Measurements from ENCODE around the gene COX8C.

DNA sequence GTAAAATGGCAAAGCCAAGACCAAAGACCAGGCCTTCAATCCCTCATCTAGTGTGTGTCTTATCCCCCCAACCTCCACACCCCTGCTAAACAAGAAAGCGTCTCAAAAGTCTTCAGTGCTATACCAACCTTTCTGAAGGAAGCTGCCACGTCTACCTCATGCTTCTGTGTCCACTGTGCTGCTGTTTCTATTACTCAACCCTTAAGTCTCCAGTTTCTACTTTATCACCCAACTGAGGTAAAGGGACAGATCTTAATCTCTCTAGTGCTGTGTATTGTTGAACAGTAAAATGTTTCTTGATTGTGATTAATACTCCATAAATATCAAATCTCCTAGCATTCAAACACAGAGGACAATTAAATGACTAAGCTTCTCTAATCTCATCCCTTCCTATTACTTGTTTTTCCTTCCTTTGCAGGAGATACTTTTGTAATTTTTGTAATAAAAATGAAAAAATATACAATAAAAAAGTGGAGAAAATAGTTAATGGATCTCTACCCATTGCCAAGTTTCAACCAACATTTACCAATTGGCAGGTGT is 37.5 kb upstream of the COX8C start:
- TF ChIP-seq, protein P1, sequence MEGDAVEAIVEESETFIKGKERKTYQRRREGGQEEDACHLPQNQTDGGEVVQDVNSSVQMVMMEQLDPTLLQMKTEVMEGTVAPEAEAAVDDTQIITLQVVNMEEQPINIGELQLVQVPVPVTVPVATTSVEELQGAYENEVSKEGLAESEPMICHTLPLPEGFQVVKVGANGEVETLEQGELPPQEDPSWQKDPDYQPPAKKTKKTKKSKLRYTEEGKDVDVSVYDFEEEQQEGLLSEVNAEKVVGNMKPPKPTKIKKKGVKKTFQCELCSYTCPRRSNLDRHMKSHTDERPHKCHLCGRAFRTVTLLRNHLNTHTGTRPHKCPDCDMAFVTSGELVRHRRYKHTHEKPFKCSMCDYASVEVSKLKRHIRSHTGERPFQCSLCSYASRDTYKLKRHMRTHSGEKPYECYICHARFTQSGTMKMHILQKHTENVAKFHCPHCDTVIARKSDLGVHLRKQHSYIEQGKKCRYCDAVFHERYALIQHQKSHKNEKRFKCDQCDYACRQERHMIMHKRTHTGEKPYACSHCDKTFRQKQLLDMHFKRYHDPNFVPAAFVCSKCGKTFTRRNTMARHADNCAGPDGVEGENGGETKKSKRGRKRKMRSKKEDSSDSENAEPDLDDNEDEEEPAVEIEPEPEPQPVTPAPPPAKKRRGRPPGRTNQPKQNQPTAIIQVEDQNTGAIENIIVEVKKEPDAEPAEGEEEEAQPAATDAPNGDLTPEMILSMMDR (tag by site-specific recombination; IDR thresholded peaks at IDR 0.05) = no peak
- TF ChIP-seq ZNF561 (tag by site-specific recombination; IDR thresholded peaks at IDR 0.05; ENCODE audit: borderline replicate concordance) = no peak
- TF ChIP-seq, protein P2, sequence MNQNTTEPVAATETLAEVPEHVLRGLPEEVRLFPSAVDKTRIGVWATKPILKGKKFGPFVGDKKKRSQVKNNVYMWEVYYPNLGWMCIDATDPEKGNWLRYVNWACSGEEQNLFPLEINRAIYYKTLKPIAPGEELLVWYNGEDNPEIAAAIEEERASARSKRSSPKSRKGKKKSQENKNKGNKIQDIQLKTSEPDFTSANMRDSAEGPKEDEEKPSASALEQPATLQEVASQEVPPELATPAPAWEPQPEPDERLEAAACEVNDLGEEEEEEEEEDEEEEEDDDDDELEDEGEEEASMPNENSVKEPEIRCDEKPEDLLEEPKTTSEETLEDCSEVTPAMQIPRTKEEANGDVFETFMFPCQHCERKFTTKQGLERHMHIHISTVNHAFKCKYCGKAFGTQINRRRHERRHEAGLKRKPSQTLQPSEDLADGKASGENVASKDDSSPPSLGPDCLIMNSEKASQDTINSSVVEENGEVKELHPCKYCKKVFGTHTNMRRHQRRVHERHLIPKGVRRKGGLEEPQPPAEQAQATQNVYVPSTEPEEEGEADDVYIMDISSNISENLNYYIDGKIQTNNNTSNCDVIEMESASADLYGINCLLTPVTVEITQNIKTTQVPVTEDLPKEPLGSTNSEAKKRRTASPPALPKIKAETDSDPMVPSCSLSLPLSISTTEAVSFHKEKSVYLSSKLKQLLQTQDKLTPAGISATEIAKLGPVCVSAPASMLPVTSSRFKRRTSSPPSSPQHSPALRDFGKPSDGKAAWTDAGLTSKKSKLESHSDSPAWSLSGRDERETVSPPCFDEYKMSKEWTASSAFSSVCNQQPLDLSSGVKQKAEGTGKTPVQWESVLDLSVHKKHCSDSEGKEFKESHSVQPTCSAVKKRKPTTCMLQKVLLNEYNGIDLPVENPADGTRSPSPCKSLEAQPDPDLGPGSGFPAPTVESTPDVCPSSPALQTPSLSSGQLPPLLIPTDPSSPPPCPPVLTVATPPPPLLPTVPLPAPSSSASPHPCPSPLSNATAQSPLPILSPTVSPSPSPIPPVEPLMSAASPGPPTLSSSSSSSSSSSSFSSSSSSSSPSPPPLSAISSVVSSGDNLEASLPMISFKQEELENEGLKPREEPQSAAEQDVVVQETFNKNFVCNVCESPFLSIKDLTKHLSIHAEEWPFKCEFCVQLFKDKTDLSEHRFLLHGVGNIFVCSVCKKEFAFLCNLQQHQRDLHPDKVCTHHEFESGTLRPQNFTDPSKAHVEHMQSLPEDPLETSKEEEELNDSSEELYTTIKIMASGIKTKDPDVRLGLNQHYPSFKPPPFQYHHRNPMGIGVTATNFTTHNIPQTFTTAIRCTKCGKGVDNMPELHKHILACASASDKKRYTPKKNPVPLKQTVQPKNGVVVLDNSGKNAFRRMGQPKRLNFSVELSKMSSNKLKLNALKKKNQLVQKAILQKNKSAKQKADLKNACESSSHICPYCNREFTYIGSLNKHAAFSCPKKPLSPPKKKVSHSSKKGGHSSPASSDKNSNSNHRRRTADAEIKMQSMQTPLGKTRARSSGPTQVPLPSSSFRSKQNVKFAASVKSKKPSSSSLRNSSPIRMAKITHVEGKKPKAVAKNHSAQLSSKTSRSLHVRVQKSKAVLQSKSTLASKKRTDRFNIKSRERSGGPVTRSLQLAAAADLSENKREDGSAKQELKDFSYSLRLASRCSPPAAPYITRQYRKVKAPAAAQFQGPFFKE (tag by site-specific recombination; IDR thresholded peaks at IDR 0.05; ENCODE audit: borderline replicate concordance) = no peak
- TF ChIP-seq, protein P3, sequence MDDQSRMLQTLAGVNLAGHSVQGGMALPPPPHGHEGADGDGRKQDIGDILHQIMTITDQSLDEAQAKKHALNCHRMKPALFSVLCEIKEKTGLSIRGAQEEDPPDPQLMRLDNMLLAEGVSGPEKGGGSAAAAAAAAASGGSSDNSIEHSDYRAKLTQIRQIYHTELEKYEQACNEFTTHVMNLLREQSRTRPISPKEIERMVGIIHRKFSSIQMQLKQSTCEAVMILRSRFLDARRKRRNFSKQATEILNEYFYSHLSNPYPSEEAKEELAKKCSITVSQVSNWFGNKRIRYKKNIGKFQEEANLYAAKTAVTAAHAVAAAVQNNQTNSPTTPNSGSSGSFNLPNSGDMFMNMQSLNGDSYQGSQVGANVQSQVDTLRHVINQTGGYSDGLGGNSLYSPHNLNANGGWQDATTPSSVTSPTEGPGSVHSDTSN (CRISPR knock-in tag; IDR thresholded peaks at IDR 0.05) = no peak
- TF ChIP-seq, protein P4, sequence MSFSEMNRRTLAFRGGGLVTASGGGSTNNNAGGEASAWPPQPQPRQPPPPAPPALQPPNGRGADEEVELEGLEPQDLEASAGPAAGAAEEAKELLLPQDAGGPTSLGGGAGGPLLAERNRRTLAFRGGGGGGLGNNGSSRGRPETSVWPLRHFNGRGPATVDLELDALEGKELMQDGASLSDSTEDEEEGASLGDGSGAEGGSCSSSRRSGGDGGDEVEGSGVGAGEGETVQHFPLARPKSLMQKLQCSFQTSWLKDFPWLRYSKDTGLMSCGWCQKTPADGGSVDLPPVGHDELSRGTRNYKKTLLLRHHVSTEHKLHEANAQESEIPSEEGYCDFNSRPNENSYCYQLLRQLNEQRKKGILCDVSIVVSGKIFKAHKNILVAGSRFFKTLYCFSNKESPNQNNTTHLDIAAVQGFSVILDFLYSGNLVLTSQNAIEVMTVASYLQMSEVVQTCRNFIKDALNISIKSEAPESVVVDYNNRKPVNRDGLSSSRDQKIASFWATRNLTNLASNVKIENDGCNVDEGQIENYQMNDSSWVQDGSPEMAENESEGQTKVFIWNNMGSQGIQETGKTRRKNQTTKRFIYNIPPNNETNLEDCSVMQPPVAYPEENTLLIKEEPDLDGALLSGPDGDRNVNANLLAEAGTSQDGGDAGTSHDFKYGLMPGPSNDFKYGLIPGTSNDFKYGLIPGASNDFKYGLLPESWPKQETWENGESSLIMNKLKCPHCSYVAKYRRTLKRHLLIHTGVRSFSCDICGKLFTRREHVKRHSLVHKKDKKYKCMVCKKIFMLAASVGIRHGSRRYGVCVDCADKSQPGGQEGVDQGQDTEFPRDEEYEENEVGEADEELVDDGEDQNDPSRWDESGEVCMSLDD (tag by site-specific recombination; IDR thresholded peaks at IDR 0.05) = no peak

All from HEK293 (cell line).